ENCODE data around the gene ENC1.

ENC1 gene

GRCh38 chr5:74643111-74643562 lies 2.6 kb upstream of the ENC1 start:
- no peak overlapping the region for H3K27ac ChIP-seq
- H3K4me3 ChIP-seq, result no peak overlapping the region
- no peak for TF ChIP-seq CTCF (IDR thresholded peaks at IDR 0.05)
- DNase-seq (ENCODE audit: low spot score), result no peak

GRCh38 chr5:74642543-74642863 lies 2.0 kb upstream of the ENC1 start:
- no peak overlapping the region for H3K27ac ChIP-seq
- no peak overlapping the region for H3K4me3 ChIP-seq

GRCh38 chr5:74641735-74642542 lies 1.4 kb upstream of the ENC1 start:
- no peak for TF ChIP-seq CTCF (IDR thresholded peaks at IDR 0.05)
- DNase-seq (ENCODE audit: low spot score), result no peak
- Histone ChIP-seq H3K4me3 (peak overlapping the region; percentile 87), H3K27ac (peak overlapping the region in 1 of 2 donors; percentile 91)

More at GRCh38 chr5:74642543-74642863, 2.0 kb upstream of the ENC1 start:
- DNase-seq (ENCODE audit: low spot score), result no peak
- no peak for TF ChIP-seq CTCF (IDR thresholded peaks at IDR 0.05)

- no peak for TF ChIP-seq CTCF (IDR thresholded peaks at IDR 0.05)
- Histone ChIP-seq H3K4me3 (peak overlapping the region; percentile 87), H3K27ac (peak overlapping the region in 1 of 2 donors; percentile 91)
- DNase-seq (ENCODE audit: low spot score), result peak; percentile 79
These were observed 616 bp upstream of the ENC1 start for GRCh38 chr5:74640954-74641734.

GRCh38 chr5:74639807-74640449 lies 600 bp downstream of the ENC1 start:
- H3K4me3 ChIP-seq, result peak overlapping the region; percentile 87
- no peak for TF ChIP-seq CTCF (IDR thresholded peaks at IDR 0.05)
- DNase-seq (ENCODE audit: low spot score), result peak; percentile 81
- peak overlapping the region; percentile 50 to 91 for H3K27ac ChIP-seq

- H3K4me3 ChIP-seq, result peak overlapping the region; percentile 87
- DNase-seq (ENCODE audit: low spot score), result no peak
- TF ChIP-seq CTCF (IDR thresholded peaks at IDR 0.05), result no peak
- peak overlapping the region in 1 of 2 donors; percentile 91 for H3K27ac ChIP-seq
These were observed 1.3 kb downstream of the ENC1 start for GRCh38 chr5:74638970-74639806.

Data from coronary artery (tissue), 2 donors.